Left ventricle myocardium inferior (tissue), 1 donor: ENCODE data around the gene MYBBP1A. TPM values are rescaled to one million over a fixed set of nuclear protein-coding genes. Genes with fewer than 3 reads are reported as not detected.

ENCODE experiments used
- DNase-seq: peaks from one replicate; pipeline ENCODE4 v3.0.0-alpha.2; 2020
- H3K27ac ChIP-seq: fragments of 200-600 bp; replicated peaks from 2 replicates; pipeline ENCODE4 v1.8.0; 2021
- H3K27me3 ChIP-seq: fragments of 200-600 bp; 2 replicates; pipeline ENCODE4 v1.8.0; 2021; ENCODE audit warnings: low read depth
- H3K36me3 ChIP-seq: fragments of 200-600 bp; 2 replicates; pipeline ENCODE4 v1.8.0; 2021
- H3K4me1 ChIP-seq: fragments of 200-600 bp; 2 replicates; pipeline ENCODE4 v1.8.0; 2021
- H3K4me3 ChIP-seq: fragments of 200-600 bp; 2 replicates; pipeline ENCODE4 v1.8.0; 2021; ENCODE audit warnings: mild to moderate bottlenecking, moderate library complexity
- H3K9me3 ChIP-seq: fragments of 200-600 bp; replicated peaks from 2 replicates; pipeline ENCODE4 v1.8.0; 2021
- intact Hi-C: fragments of 100-400 bp; cut with micrococcal nuclease; formaldehyde crosslinking; loops from one replicate; pipeline ENCODE4 v1.11.0; 2022
- total RNA-seq: library from RNA; stranded (reverse); fragmentation: NEBNext Ultra II Directional; extraction: Animal tissue kit (Norgen Biotek cat#: 25700); gene quantifications from one replicate; pipeline ENCODE4 v1.2.1, GENCODE V29; 2021
- TF ChIP-seq, protein P1 (sequence below): fragments of 200-600 bp; IDR thresholded peaks from 2 replicates; pipeline ENCODE4 v1.8.0; 2021; ENCODE audit warnings: antibody characterized with exemption, mild to moderate bottlenecking, borderline replicate concordance
- donor health status: DM: no; HTN: yes; CAD: no; lungs with severe emphysema.

MYBBP1A gene
- total RNA-seq, 1 donor from 2014 or later, result 21.3 TPM

DNA sequence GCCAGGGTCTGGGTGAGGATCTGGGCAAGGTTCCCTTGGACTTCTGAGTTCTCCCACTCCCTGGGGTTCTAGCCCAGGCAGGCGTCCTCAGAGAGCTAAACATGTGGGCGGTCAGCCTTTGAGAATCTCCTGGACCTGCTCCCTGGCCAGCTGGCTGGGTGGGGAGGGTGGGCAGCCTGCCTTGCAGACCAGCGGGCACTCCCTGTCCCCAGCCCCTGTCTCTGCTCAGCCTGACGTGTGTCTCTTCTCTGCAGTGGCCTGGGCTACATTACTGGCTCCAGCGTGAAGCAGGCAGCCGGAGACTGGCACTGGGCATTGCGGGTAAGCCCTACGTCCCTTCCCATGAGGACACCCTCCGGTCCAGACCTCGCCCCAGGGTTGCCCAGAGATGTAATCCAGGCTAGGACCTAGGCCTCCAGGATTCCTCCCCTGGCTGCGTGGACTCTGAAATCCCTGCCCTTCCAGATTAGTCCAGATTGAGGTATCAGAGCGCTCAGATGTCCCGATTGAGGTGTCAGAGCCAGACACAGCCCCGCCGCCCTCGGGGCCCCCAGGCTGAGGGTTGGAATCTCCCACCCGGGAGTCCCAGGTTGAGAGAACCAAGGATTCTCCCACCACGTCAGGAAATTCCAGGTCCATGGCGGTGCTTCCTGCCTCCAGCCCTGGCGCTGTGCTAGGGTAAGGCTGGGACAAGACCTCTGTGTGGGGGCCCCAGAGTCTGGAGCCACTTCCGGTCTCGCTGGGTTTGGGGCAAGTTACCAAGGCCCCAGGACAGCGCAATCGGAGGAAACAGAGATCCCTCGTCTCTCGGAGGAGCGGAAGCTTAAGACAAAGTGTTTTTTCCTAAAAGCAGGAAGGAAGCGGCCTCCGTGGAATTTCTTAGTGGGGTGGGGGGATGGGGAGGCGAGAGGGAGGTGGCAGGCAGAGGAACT is 24.1 kb downstream of the MYBBP1A start:
- Histone ChIP-seq H3K4me3 (no peak overlapping the region), H3K27me3 (no peaks in the 10 kb centered on the region), H3K4me1 (peaks cover 98% of the 10 kb centered on the region), H3K36me3 (no peaks in the 10 kb centered on the region), H3K9me3 (no peaks in the 10 kb centered on the region), H3K27ac (peak overlapping the region; percentile 84)
- intact Hi-C loops, result no loop called here
- DNase-seq, result no peak
- TF ChIP-seq, protein P1, sequence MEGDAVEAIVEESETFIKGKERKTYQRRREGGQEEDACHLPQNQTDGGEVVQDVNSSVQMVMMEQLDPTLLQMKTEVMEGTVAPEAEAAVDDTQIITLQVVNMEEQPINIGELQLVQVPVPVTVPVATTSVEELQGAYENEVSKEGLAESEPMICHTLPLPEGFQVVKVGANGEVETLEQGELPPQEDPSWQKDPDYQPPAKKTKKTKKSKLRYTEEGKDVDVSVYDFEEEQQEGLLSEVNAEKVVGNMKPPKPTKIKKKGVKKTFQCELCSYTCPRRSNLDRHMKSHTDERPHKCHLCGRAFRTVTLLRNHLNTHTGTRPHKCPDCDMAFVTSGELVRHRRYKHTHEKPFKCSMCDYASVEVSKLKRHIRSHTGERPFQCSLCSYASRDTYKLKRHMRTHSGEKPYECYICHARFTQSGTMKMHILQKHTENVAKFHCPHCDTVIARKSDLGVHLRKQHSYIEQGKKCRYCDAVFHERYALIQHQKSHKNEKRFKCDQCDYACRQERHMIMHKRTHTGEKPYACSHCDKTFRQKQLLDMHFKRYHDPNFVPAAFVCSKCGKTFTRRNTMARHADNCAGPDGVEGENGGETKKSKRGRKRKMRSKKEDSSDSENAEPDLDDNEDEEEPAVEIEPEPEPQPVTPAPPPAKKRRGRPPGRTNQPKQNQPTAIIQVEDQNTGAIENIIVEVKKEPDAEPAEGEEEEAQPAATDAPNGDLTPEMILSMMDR, result no peak

DNA sequence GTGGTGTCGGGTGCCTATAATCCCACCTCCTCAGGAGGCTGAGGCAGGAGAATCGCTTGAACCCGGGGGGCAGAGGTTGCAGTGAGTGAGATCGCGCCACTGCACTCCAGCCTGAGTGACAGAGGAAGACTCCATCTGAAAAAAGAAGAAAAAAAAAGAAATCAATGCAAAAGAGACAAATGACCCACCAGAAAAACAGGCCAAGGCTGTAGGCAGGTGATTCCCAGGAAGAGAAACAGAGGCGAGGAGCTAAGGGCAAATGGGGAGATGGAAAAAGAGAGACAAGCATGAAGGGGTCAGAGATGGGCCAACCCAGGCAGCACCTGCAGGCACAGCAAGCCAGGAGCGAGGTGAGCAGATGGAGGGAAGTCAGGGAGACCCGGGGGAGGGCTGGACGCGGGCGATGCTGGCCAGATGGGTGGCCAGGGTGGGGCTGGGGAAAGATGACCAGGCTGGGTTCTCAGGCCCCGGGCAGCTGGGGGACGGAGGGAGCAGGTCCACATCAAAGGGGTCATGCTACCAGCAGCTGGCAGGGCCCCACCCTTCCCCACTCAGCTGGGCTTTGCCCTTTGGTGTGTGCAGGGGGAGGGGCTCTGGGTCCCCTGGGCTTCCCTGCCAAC is 25.5 kb downstream of the MYBBP1A start:
- Histone ChIP-seq H3K27me3 (no peaks in the 10 kb centered on the region), H3K27ac (peak overlapping the region; percentile 84), H3K9me3 (no peaks in the 10 kb centered on the region), H3K36me3 (no peaks in the 10 kb centered on the region), H3K4me1 (peaks cover 85% of the 10 kb centered on the region), H3K4me3 (no peak overlapping the region)
- DNase-seq, result no peak
- TF ChIP-seq, protein P1, result no peak
- intact Hi-C loops, result no loop called here

DNA sequence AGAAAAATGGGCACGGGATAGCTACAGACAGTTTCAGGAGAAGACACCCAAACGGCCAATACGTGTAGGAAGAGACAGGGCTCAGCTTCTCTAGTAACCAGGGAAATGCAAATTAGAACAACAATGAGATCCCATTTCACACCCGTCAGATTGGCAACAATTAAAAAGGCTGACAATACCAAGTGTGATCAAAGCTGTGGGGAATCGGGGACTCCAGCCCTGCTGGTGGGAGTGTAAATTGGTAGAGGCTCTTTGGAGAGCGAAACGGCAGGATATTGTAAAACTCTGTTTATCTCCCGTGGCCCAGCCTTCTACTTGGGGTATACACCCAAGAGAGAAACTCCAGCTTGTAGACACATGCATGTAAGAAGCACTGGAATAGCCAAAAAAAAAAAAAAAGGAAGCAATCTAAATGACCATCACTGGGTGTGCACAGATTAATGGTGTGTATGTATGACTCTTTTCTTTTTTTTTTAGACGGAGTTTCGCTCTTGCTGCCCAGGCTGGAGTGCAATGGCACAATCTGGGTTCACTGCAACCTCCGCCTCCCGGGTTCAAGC is 27.5 kb downstream of the MYBBP1A start:
- Histone ChIP-seq H3K9me3 (no peaks in the 10 kb centered on the region), H3K4me3 (no peak overlapping the region), H3K4me1 (peaks cover 70% of the 10 kb centered on the region), H3K27ac (peak overlapping the region; percentile 46), H3K27me3 (no peaks in the 10 kb centered on the region), H3K36me3 (no peaks in the 10 kb centered on the region)
- TF ChIP-seq, protein P1, result no peak
- no peak for DNase-seq
- intact Hi-C loops, result no loop called here

DNA sequence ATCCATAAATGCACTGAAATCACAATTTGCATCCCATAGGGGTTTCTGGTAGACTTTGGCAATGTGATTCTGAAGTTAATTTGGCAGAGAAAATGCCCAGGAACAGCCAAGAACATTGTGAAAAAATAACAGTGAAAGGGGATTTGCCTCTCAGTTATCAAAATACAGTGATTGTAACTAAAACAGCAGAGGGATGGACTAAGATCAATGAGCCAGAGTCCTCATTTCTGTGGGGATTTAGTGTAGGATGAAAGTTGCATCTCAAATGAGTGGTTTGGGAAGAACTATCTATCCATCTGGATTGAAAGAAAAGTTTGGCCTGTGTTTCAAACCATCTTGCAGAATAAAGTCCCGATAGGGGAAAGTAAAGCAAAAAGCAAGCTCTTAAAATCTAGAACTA is 28.1 kb downstream of the MYBBP1A start:
- Histone ChIP-seq H3K9me3 (no peaks in the 10 kb centered on the region), H3K27me3 (no peaks in the 10 kb centered on the region), H3K4me3 (no peak overlapping the region), H3K36me3 (no peaks in the 10 kb centered on the region), H3K4me1 (peaks cover 70% of the 10 kb centered on the region), H3K27ac (peak overlapping the region; percentile 46)
- TF ChIP-seq, protein P1, result no peak
- DNase-seq, result no peak
- intact Hi-C loops, result no loop called here

DNA sequence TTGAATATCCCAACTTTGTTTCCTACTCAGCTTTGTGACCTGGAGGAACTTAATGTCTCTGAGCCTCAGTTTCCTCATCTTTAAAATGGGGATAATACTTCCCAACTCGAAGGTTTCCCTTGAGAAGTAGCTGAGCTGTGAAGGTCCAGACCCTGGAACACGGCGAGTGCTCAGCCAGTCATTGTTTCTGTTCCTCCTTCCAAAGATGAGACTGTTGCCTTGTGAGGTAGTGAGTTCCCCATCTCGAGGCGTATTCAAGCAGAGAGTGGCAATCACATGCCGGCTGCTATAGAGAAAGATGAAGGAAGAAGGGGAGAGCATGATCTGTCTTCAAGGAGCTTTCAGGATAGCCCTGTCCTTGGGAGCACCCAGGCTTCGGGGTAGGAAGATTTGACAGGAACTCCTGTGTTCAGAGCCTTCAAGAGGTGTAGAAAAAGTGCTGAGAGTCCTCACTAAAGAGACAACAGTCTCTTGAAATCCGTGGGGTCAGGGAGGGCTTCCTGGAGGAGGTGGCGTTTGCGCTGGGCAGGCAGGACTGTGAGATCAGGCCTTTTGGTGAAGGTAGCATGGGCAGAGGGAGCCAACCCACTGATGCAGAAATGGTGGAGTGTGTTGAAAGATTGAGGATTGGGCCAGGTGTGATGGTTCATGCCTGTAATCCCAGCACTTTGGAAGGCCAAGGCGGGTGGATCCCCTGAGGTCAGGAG is 29.3 kb downstream of the MYBBP1A start:
- no peaks in the 10 kb centered on the region for H3K27me3 ChIP-seq
- intact Hi-C loops, result no loop called here
- no peak for DNase-seq
- no peak overlapping the region for H3K27ac ChIP-seq
- H3K9me3 ChIP-seq, result no peaks in the 10 kb centered on the region
- no peak overlapping the region for H3K4me3 ChIP-seq
- no peaks in the 10 kb centered on the region for H3K36me3 ChIP-seq
- peaks cover 73% of the 10 kb centered on the region for H3K4me1 ChIP-seq
- TF ChIP-seq, protein P1, result no peak
